Measurements from ENCODE around the gene SOX4.
A peak's percentile ranks its signal among the peaks of the same experiment; 100 is the strongest.

SOX4 gene

DNA sequence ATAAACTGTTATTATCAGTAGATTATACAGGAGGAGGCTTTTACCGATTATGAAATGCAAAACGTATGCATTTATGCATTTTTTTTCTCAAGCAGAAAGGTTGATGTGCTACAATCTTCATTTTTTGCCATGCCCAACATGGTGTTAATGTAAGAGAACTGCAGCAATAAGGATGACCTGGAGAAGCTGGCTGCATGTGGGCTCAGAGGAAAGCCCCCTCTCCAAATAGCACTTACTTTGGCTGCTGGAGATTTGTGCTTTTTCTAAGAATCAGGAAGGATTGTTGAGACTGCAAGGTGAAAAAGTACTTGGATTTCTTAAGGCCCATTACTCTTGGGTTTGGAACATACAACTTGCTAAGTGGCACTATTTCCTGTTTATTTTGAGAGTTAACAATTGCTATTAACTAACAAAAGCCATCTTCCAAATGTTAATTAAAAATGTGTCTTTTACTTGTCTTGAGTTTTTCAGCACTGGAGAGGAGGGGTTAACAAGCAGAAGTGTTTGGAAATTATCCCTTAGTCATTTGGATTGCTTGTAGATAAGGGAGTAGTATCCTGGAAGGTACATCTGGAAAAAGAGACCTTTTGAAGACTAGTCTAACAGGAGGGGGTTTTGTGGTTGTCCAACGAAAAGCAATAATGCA, 5.6 kb downstream of the SOX4 start:
- H3K36me3 ChIP-seq (ENCODE audit: control insufficient read depth in 2 of 2, insufficient read depth in 2 of 2, low read length in 2 of 2) = no peaks in the 10 kb centered on the region
- H3K4me3 ChIP-seq (ENCODE audit: low read length in 2 of 2) = peak overlapping the region in 1 of 2 donors; percentile 14
- H3K9ac ChIP-seq (ENCODE audit: low read depth in 1 of 2, low read length in 2 of 2) = no peak overlapping the region

GRCh38 chr6:21601339-21601923, 7.9 kb downstream of the SOX4 start:
- Histone ChIP-seq H3K27me3 (ENCODE audit: control insufficient read depth in 2 of 2, insufficient read depth in 2 of 2, low read length in 2 of 2) (no peaks in the 10 kb centered on the region), H3K9ac (ENCODE audit: low read depth in 1 of 2, low read length in 2 of 2) (no peak overlapping the region), H3K9me3 (ENCODE audit: control insufficient read depth in 2 of 2, low read length in 2 of 2) (no peaks in the 10 kb centered on the region), H3K4me1 (ENCODE audit: control insufficient read depth in 2 of 2, insufficient read depth in 2 of 2, low read length in 2 of 2) (peaks cover 4 to 8% of the 10 kb centered on the region in 2 donors), H3K4me3 (ENCODE audit: low read length in 2 of 2) (no peak overlapping the region), H3K36me3 (ENCODE audit: control insufficient read depth in 2 of 2, insufficient read depth in 2 of 2, low read length in 2 of 2) (no peaks in the 10 kb centered on the region), H3K27ac (ENCODE audit: low read depth in 2 of 2, low read length in 2 of 2) (no peak overlapping the region)

More for the DNA sequence above, 5.6 kb downstream of the SOX4 start:
- no peak overlapping the region for H3K27ac ChIP-seq (ENCODE audit: low read depth in 2 of 2, low read length in 2 of 2)
- peaks cover 4 to 8% of the 10 kb centered on the region in 2 donors for H3K4me1 ChIP-seq (ENCODE audit: control insufficient read depth in 2 of 2, insufficient read depth in 2 of 2, low read length in 2 of 2)
- H3K9me3 ChIP-seq (ENCODE audit: control insufficient read depth in 2 of 2, low read length in 2 of 2) = no peaks in the 10 kb centered on the region
- H3K27me3 ChIP-seq (ENCODE audit: control insufficient read depth in 2 of 2, insufficient read depth in 2 of 2, low read length in 2 of 2) = no peaks in the 10 kb centered on the region

GRCh38 chr6:21601932-21602390, 8.4 kb downstream of the SOX4 start:
- Histone ChIP-seq H3K36me3 (ENCODE audit: control insufficient read depth in 2 of 2, insufficient read depth in 2 of 2, low read length in 2 of 2) (no peaks in the 10 kb centered on the region), H3K27me3 (ENCODE audit: control insufficient read depth in 2 of 2, insufficient read depth in 2 of 2, low read length in 2 of 2) (no peaks in the 10 kb centered on the region), H3K9ac (ENCODE audit: low read depth in 1 of 2, low read length in 2 of 2) (no peak overlapping the region), H3K4me3 (ENCODE audit: low read length in 2 of 2) (no peak overlapping the region), H3K9me3 (ENCODE audit: control insufficient read depth in 2 of 2, low read length in 2 of 2) (no peaks in the 10 kb centered on the region), H3K4me1 (ENCODE audit: control insufficient read depth in 2 of 2, insufficient read depth in 2 of 2, low read length in 2 of 2) (peaks cover 4 to 8% of the 10 kb centered on the region in 2 donors), H3K27ac (ENCODE audit: low read depth in 2 of 2, low read length in 2 of 2) (no peak overlapping the region)

GRCh38 chr6:21603082-21603952, 9.8 kb downstream of the SOX4 start:
- Histone ChIP-seq H3K9me3 (ENCODE audit: control insufficient read depth in 2 of 2, low read length in 2 of 2) (no peaks in the 10 kb centered on the region), H3K27ac (ENCODE audit: low read depth in 2 of 2, low read length in 2 of 2) (no peak overlapping the region)

DNA sequence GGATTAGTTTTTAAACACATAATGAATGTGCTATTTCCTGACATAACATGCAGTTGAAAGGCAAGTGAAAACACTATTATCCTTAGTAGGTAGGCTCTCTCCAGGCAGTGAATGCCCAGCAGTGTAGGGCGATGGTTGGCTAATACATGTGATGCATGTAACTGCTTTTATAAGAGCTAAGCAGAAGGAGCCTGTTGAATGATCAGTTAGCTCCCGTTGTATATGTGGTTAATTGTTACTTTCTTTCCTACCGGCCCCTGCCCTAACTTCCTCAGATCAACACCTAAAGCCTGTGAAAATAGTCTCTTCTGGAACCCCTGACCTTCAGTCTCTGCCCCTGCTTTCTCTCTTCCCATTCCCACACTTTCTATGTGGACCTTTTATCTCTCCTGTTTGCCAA, 10.5 kb downstream of the SOX4 start:
- H3K36me3 ChIP-seq (ENCODE audit: control insufficient read depth in 2 of 2, insufficient read depth in 2 of 2, low read length in 2 of 2) = no peaks in the 10 kb centered on the region
- H3K27me3 ChIP-seq (ENCODE audit: control insufficient read depth in 2 of 2, insufficient read depth in 2 of 2, low read length in 2 of 2) = no peaks in the 10 kb centered on the region
- H3K27ac ChIP-seq (ENCODE audit: low read depth in 2 of 2, low read length in 2 of 2) = no peak overlapping the region

More at GRCh38 chr6:21603082-21603952, 9.8 kb downstream of the SOX4 start:
- Histone ChIP-seq H3K4me3 (ENCODE audit: low read length in 2 of 2) (no peak overlapping the region), H3K9ac (ENCODE audit: low read depth in 1 of 2, low read length in 2 of 2) (no peak overlapping the region), H3K27me3 (ENCODE audit: control insufficient read depth in 2 of 2, insufficient read depth in 2 of 2, low read length in 2 of 2) (no peaks in the 10 kb centered on the region), H3K36me3 (ENCODE audit: control insufficient read depth in 2 of 2, insufficient read depth in 2 of 2, low read length in 2 of 2) (no peaks in the 10 kb centered on the region), H3K4me1 (ENCODE audit: control insufficient read depth in 2 of 2, insufficient read depth in 2 of 2, low read length in 2 of 2) (peaks cover under 1 to 5% of the 10 kb centered on the region in 2 donors)

DNA sequence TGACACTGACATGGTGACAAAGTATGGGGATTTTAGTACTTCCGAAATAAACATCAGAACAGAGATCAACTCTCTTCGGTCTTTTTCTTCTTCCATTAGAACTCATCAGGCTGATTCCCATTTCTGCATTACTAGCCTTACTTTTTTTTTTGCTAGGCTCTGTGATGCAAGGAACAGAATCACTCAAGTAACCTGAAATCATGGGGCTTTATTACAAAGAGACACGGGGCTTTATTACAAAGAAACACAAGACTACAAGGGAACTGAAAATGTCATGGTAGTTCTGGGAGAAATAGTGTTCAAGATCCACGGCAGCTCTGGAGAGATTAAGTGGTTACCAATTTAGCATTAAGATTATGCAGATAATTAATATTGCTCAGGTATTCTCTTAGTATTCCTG, 11.6 kb downstream of the SOX4 start:
- H3K27me3 ChIP-seq (ENCODE audit: control insufficient read depth in 2 of 2, insufficient read depth in 2 of 2, low read length in 2 of 2) = no peaks in the 10 kb centered on the region
- H3K4me1 ChIP-seq (ENCODE audit: control insufficient read depth in 2 of 2, insufficient read depth in 2 of 2, low read length in 2 of 2) = no peaks in the 10 kb centered on the region
- H3K4me3 ChIP-seq (ENCODE audit: low read length in 2 of 2) = no peak overlapping the region
- H3K27ac ChIP-seq (ENCODE audit: low read depth in 2 of 2, low read length in 2 of 2) = no peak overlapping the region
- H3K36me3 ChIP-seq (ENCODE audit: control insufficient read depth in 2 of 2, insufficient read depth in 2 of 2, low read length in 2 of 2) = no peaks in the 10 kb centered on the region
- no peaks in the 10 kb centered on the region for H3K9me3 ChIP-seq (ENCODE audit: control insufficient read depth in 2 of 2, low read length in 2 of 2)
- H3K9ac ChIP-seq (ENCODE audit: low read depth in 1 of 2, low read length in 2 of 2) = no peak overlapping the region

More for the DNA sequence above, 10.5 kb downstream of the SOX4 start:
- Histone ChIP-seq H3K9me3 (ENCODE audit: control insufficient read depth in 2 of 2, low read length in 2 of 2) (no peaks in the 10 kb centered on the region), H3K9ac (ENCODE audit: low read depth in 1 of 2, low read length in 2 of 2) (no peak overlapping the region), H3K4me1 (ENCODE audit: control insufficient read depth in 2 of 2, insufficient read depth in 2 of 2, low read length in 2 of 2) (peaks cover 0 to under 1% of the 10 kb centered on the region in 2 donors), H3K4me3 (ENCODE audit: low read length in 2 of 2) (no peak overlapping the region)

- Histone ChIP-seq H3K4me3 (ENCODE audit: low read length in 2 of 2) (no peak overlapping the region), H3K9me3 (ENCODE audit: control insufficient read depth in 2 of 2, low read length in 2 of 2) (no peaks in the 10 kb centered on the region), H3K9ac (ENCODE audit: low read depth in 1 of 2, low read length in 2 of 2) (no peak overlapping the region), H3K27me3 (ENCODE audit: control insufficient read depth in 2 of 2, insufficient read depth in 2 of 2, low read length in 2 of 2) (no peaks in the 10 kb centered on the region), H3K4me1 (ENCODE audit: control insufficient read depth in 2 of 2, insufficient read depth in 2 of 2, low read length in 2 of 2) (no peaks in the 10 kb centered on the region), H3K27ac (ENCODE audit: low read depth in 2 of 2, low read length in 2 of 2) (no peak overlapping the region), H3K36me3 (ENCODE audit: control insufficient read depth in 2 of 2, insufficient read depth in 2 of 2, low read length in 2 of 2) (no peaks in the 10 kb centered on the region)
Measured at GRCh38 chr6:21608601-21609000, 15.1 kb downstream of the SOX4 start.

- Histone ChIP-seq H3K9ac (ENCODE audit: low read depth in 1 of 2, low read length in 2 of 2) (no peak overlapping the region), H3K4me3 (ENCODE audit: low read length in 2 of 2) (no peak overlapping the region), H3K9me3 (ENCODE audit: control insufficient read depth in 2 of 2, low read length in 2 of 2) (no peaks in the 10 kb centered on the region), H3K27me3 (ENCODE audit: control insufficient read depth in 2 of 2, insufficient read depth in 2 of 2, low read length in 2 of 2) (no peaks in the 10 kb centered on the region), H3K36me3 (ENCODE audit: control insufficient read depth in 2 of 2, insufficient read depth in 2 of 2, low read length in 2 of 2) (no peaks in the 10 kb centered on the region), H3K4me1 (ENCODE audit: control insufficient read depth in 2 of 2, insufficient read depth in 2 of 2, low read length in 2 of 2) (no peaks in the 10 kb centered on the region), H3K27ac (ENCODE audit: low read depth in 2 of 2, low read length in 2 of 2) (no peak overlapping the region)
Measured at GRCh38 chr6:21609881-21610329, 16.4 kb downstream of the SOX4 start.

DNA sequence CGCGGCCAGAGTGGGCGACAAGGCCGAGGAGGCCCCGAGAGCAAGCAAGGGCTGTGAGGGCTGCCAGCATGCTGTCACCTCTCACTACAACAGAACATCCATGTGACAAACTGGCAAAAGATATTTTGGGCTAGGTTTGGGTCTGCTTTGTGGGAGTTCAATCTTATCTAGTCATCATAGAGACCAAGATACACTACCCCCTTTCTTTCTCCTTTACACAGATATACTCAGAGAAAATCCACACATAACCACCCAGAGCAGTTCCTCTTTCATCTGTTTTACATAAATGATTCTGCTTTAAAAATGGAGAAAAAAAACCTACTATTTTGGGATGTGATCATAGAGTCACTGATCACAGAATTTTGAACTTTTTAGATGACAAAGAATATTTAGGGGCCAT, 16.8 kb downstream of the SOX4 start:
- H3K36me3 ChIP-seq (ENCODE audit: control insufficient read depth in 2 of 2, insufficient read depth in 2 of 2, low read length in 2 of 2) = no peaks in the 10 kb centered on the region
- no peak overlapping the region for H3K4me3 ChIP-seq (ENCODE audit: low read length in 2 of 2)

GRCh38 chr6:21611485-21611884, 17.9 kb downstream of the SOX4 start:
- Histone ChIP-seq H3K4me1 (ENCODE audit: control insufficient read depth in 2 of 2, insufficient read depth in 2 of 2, low read length in 2 of 2) (no peaks in the 10 kb centered on the region), H3K27me3 (ENCODE audit: control insufficient read depth in 2 of 2, insufficient read depth in 2 of 2, low read length in 2 of 2) (no peaks in the 10 kb centered on the region), H3K9ac (ENCODE audit: low read depth in 1 of 2, low read length in 2 of 2) (no peak overlapping the region), H3K27ac (ENCODE audit: low read depth in 2 of 2, low read length in 2 of 2) (no peak overlapping the region), H3K4me3 (ENCODE audit: low read length in 2 of 2) (no peak overlapping the region), H3K9me3 (ENCODE audit: control insufficient read depth in 2 of 2, low read length in 2 of 2) (no peaks in the 10 kb centered on the region), H3K36me3 (ENCODE audit: control insufficient read depth in 2 of 2, insufficient read depth in 2 of 2, low read length in 2 of 2) (no peaks in the 10 kb centered on the region)

More for the DNA sequence above, 16.8 kb downstream of the SOX4 start:
- H3K4me1 ChIP-seq (ENCODE audit: control insufficient read depth in 2 of 2, insufficient read depth in 2 of 2, low read length in 2 of 2) = no peaks in the 10 kb centered on the region
- H3K9me3 ChIP-seq (ENCODE audit: control insufficient read depth in 2 of 2, low read length in 2 of 2) = no peaks in the 10 kb centered on the region
- no peaks in the 10 kb centered on the region for H3K27me3 ChIP-seq (ENCODE audit: control insufficient read depth in 2 of 2, insufficient read depth in 2 of 2, low read length in 2 of 2)
- H3K27ac ChIP-seq (ENCODE audit: low read depth in 2 of 2, low read length in 2 of 2) = no peak overlapping the region
- H3K9ac ChIP-seq (ENCODE audit: low read depth in 1 of 2, low read length in 2 of 2) = no peak overlapping the region
